GM23338 (cell line): Measurements from ENCODE around the gene NR1D1. TPM values are rescaled to one million over a fixed set of nuclear protein-coding genes. Genes with fewer than 3 reads are reported as not detected.
"Not testable (repeated sequence)": the region's sequence is repeated elsewhere in the genome, so short reads cannot be mapped to it uniquely, and the experiment has no call there.

Experiments used
- ATAC-seq: fragments of 200-7000 bp; cut with Tn5 transposase; 3 replicates; pipeline ENCODE4 v1.9.1; 2020
- DNase-seq: peaks from one replicate; pipeline ENCODE4 v3.0.0-alpha.2; 2015; ENCODE audit warnings: low spot score
- H2AFZ ChIP-seq: fragments of 200-600 bp; sonication (generic); 2 replicates; pipeline ENCODE4 v1.8.0; 2016; ENCODE audit warnings: antibody characterized with exemption, mild to moderate bottlenecking, moderate library complexity
- H3F3A ChIP-seq: fragments of 200-600 bp; sonication (generic); replicated peaks from 2 replicates; pipeline ENCODE4 v1.8.0; 2017; ENCODE audit warnings: antibody characterized with exemption, mixed run types, low read depth
- H3K27ac ChIP-seq: fragments of 200-600 bp; sonication (generic); 2 replicates; pipeline ENCODE4 v1.6.1; 2016; ENCODE audit warnings: low read depth
- H3K27me3 ChIP-seq: fragments of 200-600 bp; sonication (generic); 2 replicates; pipeline ENCODE4 v1.8.0; 2016; ENCODE audit warnings: mild to moderate bottlenecking, mixed run types, moderate library complexity; ENCODE audit not compliant: insufficient read depth
- H3K36me3 ChIP-seq: fragments of 200-600 bp; sonication (generic); 2 replicates; pipeline ENCODE4 v1.8.0; 2016; ENCODE audit warnings: mild to moderate bottlenecking; ENCODE audit not compliant: insufficient read depth
- H3K4me1 ChIP-seq: fragments of 200-600 bp; sonication (generic); 2 replicates; pipeline ENCODE4 v1.8.0; 2016; ENCODE audit warnings: mild to moderate bottlenecking, moderate library complexity; ENCODE audit not compliant: insufficient read depth
- H3K4me2 ChIP-seq: fragments of 200-600 bp; sonication (generic); 2 replicates; pipeline ENCODE4 v1.7.1; 2017; ENCODE audit warnings: mixed run types
- H3K4me3 ChIP-seq: fragments of 200-600 bp; sonication (generic); 2 replicates; pipeline ENCODE4 v1.6.1; 2016; ENCODE audit warnings: mixed run types
- H3K79me2 ChIP-seq: fragments of 200-600 bp; sonication (generic); replicated peaks from 2 replicates; pipeline ENCODE4 v1.8.0; 2017; ENCODE audit warnings: mild to moderate bottlenecking; ENCODE audit not compliant: insufficient read depth
- H3K9me2 ChIP-seq: fragments of 200-600 bp; sonication (generic); 2 replicates; pipeline ENCODE4 v1.8.0; 2017; ENCODE audit not compliant: insufficient read depth
- H4K20me1 ChIP-seq: fragments of 200-600 bp; sonication (generic); replicated peaks from 2 replicates; pipeline ENCODE4 v1.8.0; 2017; ENCODE audit warnings: mild to moderate bottlenecking; ENCODE audit not compliant: insufficient read depth
- H3K27ac Mint-ChIP-seq: 2 replicates; pipeline ENCODE4 v1.8.0; 2020; ENCODE audit warnings: inconsistent platforms, mild to moderate bottlenecking, moderate library complexity, mixed read lengths
- H3K27me3 Mint-ChIP-seq: 3 replicates; pipeline ENCODE4 v1.8.0; 2022; ENCODE audit warnings: low read depth, mild to moderate bottlenecking, moderate library complexity, mixed read lengths, inconsistent platforms; ENCODE audit not compliant: insufficient read depth, poor library complexity
- H3K36me3 Mint-ChIP-seq: 3 replicates; pipeline ENCODE4 v1.8.0; 2021; ENCODE audit warnings: low read depth, mild to moderate bottlenecking, inconsistent platforms, moderate library complexity, mixed read lengths
- H3K4me1 Mint-ChIP-seq: 3 replicates; pipeline ENCODE4 v1.8.0; 2020; ENCODE audit warnings: mild to moderate bottlenecking, inconsistent platforms, mixed read lengths
- H3K4me3 Mint-ChIP-seq: 3 replicates; pipeline ENCODE4 v1.8.0; 2021; ENCODE audit warnings: moderate library complexity, mild to moderate bottlenecking, inconsistent platforms, mixed read lengths
- H3K9me3 Mint-ChIP-seq: 3 replicates; pipeline ENCODE4 v1.8.0; 2020; ENCODE audit warnings: moderate library complexity, mild to moderate bottlenecking, inconsistent platforms, mixed read lengths
- CREB1 ChIP-seq: fragments of 250-450 bp; sonication (Bioruptor Pico); IDR thresholded peaks from 2 replicates; pipeline ENCODE4 v1.5.0; 2020; ENCODE audit warnings: low read depth, mild to moderate bottlenecking, moderate library complexity
- NANOG ChIP-seq: IDR thresholded peaks from 2 replicates; pipeline ENCODE4 v1.6.1; 2016; ENCODE audit warnings: antibody characterized with exemption, borderline replicate concordance
- POLR2AphosphoS5 ChIP-seq: IDR thresholded peaks from 2 replicates; pipeline ENCODE4 v1.6.1; 2016; ENCODE audit warnings: antibody characterized with exemption, low read depth
- STAT1 ChIP-seq: IDR thresholded peaks from one replicate; pipeline ENCODE4 v1.6.1; 2016; ENCODE audit warnings: antibody characterized with exemption; ENCODE audit not compliant: unreplicated experiment
- ZNF114 ChIP-seq: fragments of 250-450 bp; sonication (Bioruptor Pico); IDR thresholded peaks from 2 replicates; pipeline ENCODE4 v1.5.0; 2020; ENCODE audit warnings: mild to moderate bottlenecking, moderate library complexity
- polyA plus RNA-seq: library from polyadenylated mRNA; unstranded; fragments of >200 nt; fragmentation: Nextera tagmentation; extraction: Ambion mirVana; gene quantifications from 2 replicates; pipeline ENCODE4 v1.2.1, GENCODE V29; 2016
- total RNA-seq: library from RNA; depleted of rRNA; stranded (reverse); fragments of >200 nt; shearing (Covaris generic); gene quantifications from 2 replicates; pipeline ENCODE4 v1.2.3, GENCODE V29; 2014
- TF ChIP-seq, protein P1 (sequence below), 2 experiments: fragments of 200-600 bp in 1 of 2; sonication (generic) in 1 of 2; conservative IDR thresholded peaks; 2 replicates each; pipeline versions ENCODE4 v1.5.1 to v1.6.1; 2016 to 2017; ENCODE audit warnings: antibody characterized with exemption in 2 of 2, low read depth in 2 of 2, mild to moderate bottlenecking in 2 of 2, moderate library complexity in 1 of 2
- TF ChIP-seq, protein P2 (sequence below): IDR thresholded peaks from 2 replicates; pipeline ENCODE4 v1.6.1; 2016; ENCODE audit warnings: antibody characterized with exemption

Gene NR1D1
- total and polyA plus RNA-seq, 2 experiments from 2014 or later = 3.3 to 4.2 TPM

GRCh38 chr17:40148527-40148926, 48.1 kb upstream of the NR1D1 start:
- H3K27ac ChIP-seq = no peak overlapping the region
- no peaks in the 10 kb centered on the region for H3K4me1 ChIP-seq
- Mint-ChIP-seq H3K36me3 (peaks cover 76% of the 10 kb centered on the region), H3K27me3 (peaks cover 10% of the 10 kb centered on the region), H3K4me3 (no peak overlapping the region; the same call in 2 of the 3 replicates), H3K9me3 (no peaks in the 10 kb centered on the region), H3K27ac (no peak overlapping the region), H3K4me1 (no peaks in the 10 kb centered on the region; the same call in 2 of the 3 replicates)
- H3K4me3 ChIP-seq = no peak overlapping the region
- TF ChIP-seq, protein P1, sequence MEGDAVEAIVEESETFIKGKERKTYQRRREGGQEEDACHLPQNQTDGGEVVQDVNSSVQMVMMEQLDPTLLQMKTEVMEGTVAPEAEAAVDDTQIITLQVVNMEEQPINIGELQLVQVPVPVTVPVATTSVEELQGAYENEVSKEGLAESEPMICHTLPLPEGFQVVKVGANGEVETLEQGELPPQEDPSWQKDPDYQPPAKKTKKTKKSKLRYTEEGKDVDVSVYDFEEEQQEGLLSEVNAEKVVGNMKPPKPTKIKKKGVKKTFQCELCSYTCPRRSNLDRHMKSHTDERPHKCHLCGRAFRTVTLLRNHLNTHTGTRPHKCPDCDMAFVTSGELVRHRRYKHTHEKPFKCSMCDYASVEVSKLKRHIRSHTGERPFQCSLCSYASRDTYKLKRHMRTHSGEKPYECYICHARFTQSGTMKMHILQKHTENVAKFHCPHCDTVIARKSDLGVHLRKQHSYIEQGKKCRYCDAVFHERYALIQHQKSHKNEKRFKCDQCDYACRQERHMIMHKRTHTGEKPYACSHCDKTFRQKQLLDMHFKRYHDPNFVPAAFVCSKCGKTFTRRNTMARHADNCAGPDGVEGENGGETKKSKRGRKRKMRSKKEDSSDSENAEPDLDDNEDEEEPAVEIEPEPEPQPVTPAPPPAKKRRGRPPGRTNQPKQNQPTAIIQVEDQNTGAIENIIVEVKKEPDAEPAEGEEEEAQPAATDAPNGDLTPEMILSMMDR (conservative IDR thresholded peaks at IDR 0.05; ENCODE audit: low read depth in 2 of 2) = no peak
- TF ChIP-seq POLR2AphosphoS5 (no peak), ZNF114 (CRISPR knock-in tag) (no peak), STAT1 (no peak), NANOG (no peak)
- TF ChIP-seq, protein P2, sequence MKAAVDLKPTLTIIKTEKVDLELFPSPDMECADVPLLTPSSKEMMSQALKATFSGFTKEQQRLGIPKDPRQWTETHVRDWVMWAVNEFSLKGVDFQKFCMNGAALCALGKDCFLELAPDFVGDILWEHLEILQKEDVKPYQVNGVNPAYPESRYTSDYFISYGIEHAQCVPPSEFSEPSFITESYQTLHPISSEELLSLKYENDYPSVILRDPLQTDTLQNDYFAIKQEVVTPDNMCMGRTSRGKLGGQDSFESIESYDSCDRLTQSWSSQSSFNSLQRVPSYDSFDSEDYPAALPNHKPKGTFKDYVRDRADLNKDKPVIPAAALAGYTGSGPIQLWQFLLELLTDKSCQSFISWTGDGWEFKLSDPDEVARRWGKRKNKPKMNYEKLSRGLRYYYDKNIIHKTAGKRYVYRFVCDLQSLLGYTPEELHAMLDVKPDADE = no peak
- H3K9me2 ChIP-seq = no peaks in the 10 kb centered on the region
- no peak overlapping the region for H3K4me2 ChIP-seq
- H3F3A ChIP-seq = no peaks in the 10 kb centered on the region; the same call in none of the 2 replicates
- H2AFZ ChIP-seq = no peak overlapping the region
- DNase-seq (no peak), ATAC-seq (no peak)
- peaks cover 96% of the 10 kb centered on the region for H3K79me2 ChIP-seq
- peaks cover 24% of the 10 kb centered on the region for H4K20me1 ChIP-seq
- no peaks in the 10 kb centered on the region for H3K27me3 ChIP-seq
- peaks cover 37% of the 10 kb centered on the region for H3K36me3 ChIP-seq

- peaks cover 34% of the 10 kb centered on the region for H3K36me3 ChIP-seq
- H3K36me3 Mint-ChIP-seq = peaks cover 83% of the 10 kb centered on the region
- peaks cover 19% of the 10 kb centered on the region for H4K20me1 ChIP-seq
- no peak overlapping the region for H3K27ac ChIP-seq
- H3K9me2 ChIP-seq = no peaks in the 10 kb centered on the region
- no peak overlapping the region for H3K4me2 ChIP-seq
- no peak overlapping the region for H3K4me3 Mint-ChIP-seq
- peaks cover 5% of the 10 kb centered on the region; the same call in 1 of the 2 replicates for H3K4me1 ChIP-seq
- TF ChIP-seq CREB1 (CRISPR knock-in tag) (no peak), STAT1 (no peak)
- TF ChIP-seq, protein P1 (conservative IDR thresholded peaks at IDR 0.05; ENCODE audit: low read depth in 2 of 2) = no peak
- peaks cover 14% of the 10 kb centered on the region for H3F3A ChIP-seq
- H3K27me3 ChIP-seq = no peaks in the 10 kb centered on the region
- no peak overlapping the region for H3K4me3 ChIP-seq
- H3K4me1 Mint-ChIP-seq = peaks cover 16% of the 10 kb centered on the region
- peaks cover 93% of the 10 kb centered on the region for H3K79me2 ChIP-seq
- no peaks in the 10 kb centered on the region for H3K9me3 Mint-ChIP-seq
- H3K27ac Mint-ChIP-seq = peak overlapping the region; percentile 70; the same call in 1 of the 2 replicates
- peaks cover 13% of the 10 kb centered on the region for H3K27me3 Mint-ChIP-seq
- ATAC-seq (no peak), DNase-seq (no peak)
- no peak overlapping the region for H2AFZ ChIP-seq
These were observed 45.1 kb upstream of the NR1D1 start for GRCh38 chr17:40145476-40145875.

- H3K36me3 Mint-ChIP-seq = peaks cover 66% of the 10 kb centered on the region
- peaks cover 82% of the 10 kb centered on the region for H3K79me2 ChIP-seq
- not testable (repeated sequence) for H3K9me2 ChIP-seq, H3K4me1 ChIP-seq, DNase-seq, H3K27ac ChIP-seq, H2AFZ ChIP-seq, H3K4me2 ChIP-seq, H3K27me3 ChIP-seq, H3K9me3 Mint-ChIP-seq, H3K27ac Mint-ChIP-seq, ATAC-seq, H3K4me3 ChIP-seq, H3K4me3 Mint-ChIP-seq
- peaks cover 21% of the 10 kb centered on the region for H3K4me1 Mint-ChIP-seq
- peaks cover 19% of the 10 kb centered on the region for H3K27me3 Mint-ChIP-seq
- peaks cover 22% of the 10 kb centered on the region for H3F3A ChIP-seq
- H4K20me1 ChIP-seq = peaks cover 13% of the 10 kb centered on the region
- peaks cover 25% of the 10 kb centered on the region for H3K36me3 ChIP-seq
These were observed 42.8 kb upstream of the NR1D1 start for GRCh38 chr17:40143166-40143565.
